ENCODE measurements around the gene DCAF15.

The DCAF15 gene

DNA sequence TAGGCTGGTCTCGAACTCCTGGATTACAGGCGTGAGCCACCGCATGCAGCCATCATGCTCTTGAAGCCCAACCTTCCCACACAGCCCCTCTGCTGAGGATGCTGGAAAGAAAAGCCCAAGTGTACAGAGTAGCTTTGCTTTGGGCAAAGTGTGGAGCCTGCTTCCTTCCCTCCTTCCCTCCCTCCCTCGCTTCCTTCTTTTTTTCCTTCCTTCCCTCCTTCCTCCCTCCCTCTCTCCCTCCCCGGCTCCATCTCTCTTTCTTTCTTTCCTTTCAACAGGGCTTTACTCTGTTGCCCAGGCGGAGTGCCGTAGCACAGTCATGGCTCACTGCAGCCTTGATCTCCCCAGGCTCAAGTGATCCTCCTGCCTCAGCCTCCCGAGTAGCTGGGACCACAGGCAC is 43.6 kb upstream of the DCAF15 start:
- TF ChIP-seq, protein P1, sequence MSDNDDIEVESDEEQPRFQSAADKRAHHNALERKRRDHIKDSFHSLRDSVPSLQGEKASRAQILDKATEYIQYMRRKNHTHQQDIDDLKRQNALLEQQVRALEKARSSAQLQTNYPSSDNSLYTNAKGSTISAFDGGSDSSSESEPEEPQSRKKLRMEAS (IDR thresholded peaks at IDR 0.05; ENCODE audit: low read depth, low read length): no peak
- TF ChIP-seq, protein P2, sequence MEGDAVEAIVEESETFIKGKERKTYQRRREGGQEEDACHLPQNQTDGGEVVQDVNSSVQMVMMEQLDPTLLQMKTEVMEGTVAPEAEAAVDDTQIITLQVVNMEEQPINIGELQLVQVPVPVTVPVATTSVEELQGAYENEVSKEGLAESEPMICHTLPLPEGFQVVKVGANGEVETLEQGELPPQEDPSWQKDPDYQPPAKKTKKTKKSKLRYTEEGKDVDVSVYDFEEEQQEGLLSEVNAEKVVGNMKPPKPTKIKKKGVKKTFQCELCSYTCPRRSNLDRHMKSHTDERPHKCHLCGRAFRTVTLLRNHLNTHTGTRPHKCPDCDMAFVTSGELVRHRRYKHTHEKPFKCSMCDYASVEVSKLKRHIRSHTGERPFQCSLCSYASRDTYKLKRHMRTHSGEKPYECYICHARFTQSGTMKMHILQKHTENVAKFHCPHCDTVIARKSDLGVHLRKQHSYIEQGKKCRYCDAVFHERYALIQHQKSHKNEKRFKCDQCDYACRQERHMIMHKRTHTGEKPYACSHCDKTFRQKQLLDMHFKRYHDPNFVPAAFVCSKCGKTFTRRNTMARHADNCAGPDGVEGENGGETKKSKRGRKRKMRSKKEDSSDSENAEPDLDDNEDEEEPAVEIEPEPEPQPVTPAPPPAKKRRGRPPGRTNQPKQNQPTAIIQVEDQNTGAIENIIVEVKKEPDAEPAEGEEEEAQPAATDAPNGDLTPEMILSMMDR (IDR thresholded peaks at IDR 0.05; ENCODE audit: low read depth, low read length): no peak
- no peak for TF ChIP-seq MYC (IDR thresholded peaks at IDR 0.05; ENCODE audit: low read depth, low read length)
- TF ChIP-seq POLR2A (IDR thresholded peaks at IDR 0.05; ENCODE audit: extremely low read depth, insufficient read length): no peak
- H3K4me3 ChIP-seq (ENCODE audit: low read depth, low read length): no peak overlapping the region
- DNase-seq (ENCODE audit: low read depth): no peak

DNA sequence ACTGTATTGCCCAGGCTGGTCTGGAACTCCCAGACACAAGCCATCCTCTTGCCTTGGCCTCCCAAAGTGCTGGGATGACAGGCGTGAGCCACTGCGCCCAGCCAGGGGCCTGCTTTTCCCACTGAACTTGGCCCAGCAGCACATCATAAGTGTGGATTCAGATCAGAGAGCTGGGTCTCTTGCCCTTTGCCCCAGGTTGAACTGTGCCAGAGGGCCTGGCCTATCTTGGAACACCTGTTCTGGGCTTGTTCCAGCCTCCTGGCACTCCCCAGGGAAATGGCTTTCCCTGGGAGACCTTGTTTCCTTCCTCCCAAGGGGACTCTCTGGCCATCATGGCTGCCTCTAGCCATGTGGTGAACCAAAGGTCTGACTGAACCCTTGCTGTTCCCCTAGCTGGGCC is 42.9 kb upstream of the DCAF15 start:
- no peak for TF ChIP-seq POLR2A (IDR thresholded peaks at IDR 0.05; ENCODE audit: extremely low read depth, insufficient read length)
- TF ChIP-seq, protein P1 (IDR thresholded peaks at IDR 0.05; ENCODE audit: low read depth, low read length): no peak
- no peak for TF ChIP-seq MYC (IDR thresholded peaks at IDR 0.05; ENCODE audit: low read depth, low read length)
- TF ChIP-seq, protein P2 (IDR thresholded peaks at IDR 0.05; ENCODE audit: low read depth, low read length): no peak
- DNase-seq (ENCODE audit: low read depth): no peak
- H3K4me3 ChIP-seq (ENCODE audit: low read depth, low read length): no peak overlapping the region

DNA sequence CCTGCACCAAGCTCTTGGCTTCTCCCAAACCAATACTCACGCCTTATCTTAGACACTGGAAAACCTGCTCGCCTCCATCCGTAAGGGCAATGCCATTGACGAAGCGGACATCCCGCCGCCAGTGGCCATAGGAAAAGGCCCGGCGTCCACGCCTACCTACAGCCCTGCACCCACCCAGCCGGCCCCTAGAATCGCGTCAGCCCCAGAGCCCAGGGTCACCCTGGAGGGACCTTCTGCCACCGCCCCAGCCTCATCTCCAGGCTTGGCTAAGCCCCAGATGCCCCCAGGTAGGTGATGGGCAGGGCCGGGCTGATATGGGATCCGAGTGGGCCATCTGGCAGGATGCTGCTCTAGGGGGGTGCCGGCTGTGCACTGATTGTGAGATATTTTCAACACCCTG is 39.0 kb upstream of the DCAF15 start:
- TF ChIP-seq, protein P1 (IDR thresholded peaks at IDR 0.05; ENCODE audit: low read depth, low read length): no peak
- TF ChIP-seq POLR2A (IDR thresholded peaks at IDR 0.05; ENCODE audit: extremely low read depth, insufficient read length) (no peak), MYC (IDR thresholded peaks at IDR 0.05; ENCODE audit: low read depth, low read length) (no peak)
- TF ChIP-seq, protein P2 (IDR thresholded peaks at IDR 0.05; ENCODE audit: low read depth, low read length): no peak
- no peak overlapping the region for H3K4me3 ChIP-seq (ENCODE audit: low read depth, low read length)
- no peak for DNase-seq (ENCODE audit: low read depth)

DNA sequence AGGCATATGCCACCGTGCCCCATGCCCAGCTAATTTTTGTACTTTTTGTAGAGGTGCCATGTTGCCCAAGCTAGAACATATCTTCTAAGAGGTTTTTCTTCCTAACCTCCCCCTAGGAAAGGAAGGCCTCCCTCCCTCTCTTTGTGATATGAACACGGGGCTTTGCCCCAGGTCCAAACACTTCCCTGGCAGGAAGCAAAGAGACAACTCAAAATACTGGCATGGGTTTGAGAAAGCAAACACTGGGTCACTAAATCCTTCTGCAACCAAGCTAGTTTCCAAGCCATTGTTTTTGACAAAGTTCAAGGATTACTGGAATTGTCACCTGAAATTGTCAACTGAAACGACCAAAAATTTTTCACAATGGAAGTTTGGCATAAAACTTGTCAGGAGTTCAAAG is 37.5 kb upstream of the DCAF15 start:
- H3K4me3 ChIP-seq (ENCODE audit: low read depth, low read length): no peak overlapping the region
- DNase-seq (ENCODE audit: low read depth): no peak
- no peak for TF ChIP-seq MYC (IDR thresholded peaks at IDR 0.05; ENCODE audit: low read depth, low read length)
- TF ChIP-seq, protein P1 (IDR thresholded peaks at IDR 0.05; ENCODE audit: low read depth, low read length): no peak
- TF ChIP-seq, protein P2 (IDR thresholded peaks at IDR 0.05; ENCODE audit: low read depth, low read length): no peak
- TF ChIP-seq POLR2A (IDR thresholded peaks at IDR 0.05; ENCODE audit: extremely low read depth, insufficient read length): no peak

DNA sequence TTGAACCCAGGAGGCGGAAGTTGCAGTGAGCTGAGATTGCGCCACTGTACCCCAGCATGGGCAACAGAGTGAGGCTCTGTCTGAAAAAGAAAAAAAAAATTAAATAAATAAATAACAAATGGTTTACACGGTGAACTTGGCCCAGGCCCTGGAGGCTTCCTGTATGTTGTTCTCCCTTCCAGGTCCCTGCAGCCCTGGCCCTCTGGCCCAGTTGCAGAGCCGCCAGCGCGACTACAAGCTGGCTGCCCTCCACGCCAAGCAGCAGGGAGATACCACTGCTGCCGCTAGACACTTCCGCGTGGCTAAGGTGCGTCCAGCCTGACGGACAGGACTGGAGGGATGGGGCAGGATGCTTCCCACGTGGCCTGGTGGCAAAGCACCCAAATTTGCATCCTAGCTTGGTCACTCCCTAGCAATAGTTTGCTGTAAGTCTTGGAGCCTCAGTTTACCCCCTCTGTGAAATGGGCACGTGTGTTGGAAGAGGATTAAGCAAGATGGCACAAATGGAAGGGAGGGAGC is 34.4 kb upstream of the DCAF15 start:
- no peak overlapping the region for H3K4me3 ChIP-seq (ENCODE audit: low read depth, low read length)
- no peak for DNase-seq (ENCODE audit: low read depth)
- TF ChIP-seq MYC (IDR thresholded peaks at IDR 0.05; ENCODE audit: low read depth, low read length): no peak
- no peak for TF ChIP-seq POLR2A (IDR thresholded peaks at IDR 0.05; ENCODE audit: extremely low read depth, insufficient read length)
- TF ChIP-seq, protein P2 (IDR thresholded peaks at IDR 0.05; ENCODE audit: low read depth, low read length): no peak
- TF ChIP-seq, protein P1 (IDR thresholded peaks at IDR 0.05; ENCODE audit: low read depth, low read length): no peak

Measured in NB4 (cell line).